ENCODE data around the gene C12orf76.

GRCh38 chr12:110038741-110039084, 9.6 kb downstream of the C12orf76 start:
- TF ChIP-seq CTCF (conservative IDR thresholded peaks at IDR 0.05) (no peak), EZH2 (IDR thresholded peaks at IDR 0.05; ENCODE audit: low read depth) (no peak)
